NCI-H1048 (cell line): ENCODE measurements around the gene ST7.
A peak's percentile ranks its signal among the peaks of the same experiment; 100 is the strongest.
"Not testable (repeated sequence)": the region's sequence is repeated elsewhere in the genome, so short reads cannot be mapped to it uniquely, and the experiment has no call there.

Source experiments
- DNase-seq: peaks from one replicate; lab custom pipeline; 2025; lab: John Stamatoyannopoulos, UW

The ST7 gene

DNA sequence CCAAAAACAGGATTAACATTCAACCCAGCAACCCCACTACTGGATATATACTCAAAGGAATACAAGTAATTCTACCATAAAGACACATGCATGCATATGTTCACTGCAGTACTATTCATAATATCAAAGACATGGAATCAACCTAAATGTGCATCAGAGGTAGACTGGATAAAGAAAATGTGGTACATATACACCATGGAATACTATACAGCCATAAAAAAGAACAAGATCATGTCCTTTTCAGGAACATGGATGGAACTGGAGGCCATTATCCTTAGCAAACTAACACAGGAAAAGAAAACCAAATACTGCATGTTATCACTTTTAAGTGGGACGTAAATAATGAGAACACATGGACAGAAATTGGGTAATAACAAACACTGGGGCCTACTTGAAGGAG lies 77.5 kb downstream of the ST7 start:
- not testable (repeated sequence) for DNase-seq

DNA sequence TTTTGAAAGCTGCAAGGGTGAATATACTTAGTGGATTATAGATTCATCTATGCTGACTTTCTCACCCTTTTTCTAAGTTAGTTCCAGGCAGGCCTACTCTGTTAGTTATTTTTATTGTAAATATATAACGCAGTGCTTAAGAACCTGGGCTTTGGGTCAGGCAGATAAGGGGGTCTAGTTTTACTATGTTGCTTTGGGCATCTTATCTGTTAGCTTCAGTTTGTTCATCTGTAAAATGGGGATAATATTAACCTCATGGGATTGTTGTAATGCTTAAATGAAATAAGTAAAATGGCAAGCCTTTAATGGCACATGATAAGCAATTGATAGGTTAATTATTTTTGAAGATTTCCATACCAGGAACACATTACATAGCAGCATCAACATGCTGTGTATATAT lies 79.5 kb downstream of the ST7 start:
- DNase-seq = no peak

- DNase-seq = no peak
Measured at GRCh38 chr7:117034851-117035464, 81.7 kb downstream of the ST7 start.

- no peak for DNase-seq
Measured at GRCh38 chr7:117035465-117035862, 82.2 kb downstream of the ST7 start.

DNA sequence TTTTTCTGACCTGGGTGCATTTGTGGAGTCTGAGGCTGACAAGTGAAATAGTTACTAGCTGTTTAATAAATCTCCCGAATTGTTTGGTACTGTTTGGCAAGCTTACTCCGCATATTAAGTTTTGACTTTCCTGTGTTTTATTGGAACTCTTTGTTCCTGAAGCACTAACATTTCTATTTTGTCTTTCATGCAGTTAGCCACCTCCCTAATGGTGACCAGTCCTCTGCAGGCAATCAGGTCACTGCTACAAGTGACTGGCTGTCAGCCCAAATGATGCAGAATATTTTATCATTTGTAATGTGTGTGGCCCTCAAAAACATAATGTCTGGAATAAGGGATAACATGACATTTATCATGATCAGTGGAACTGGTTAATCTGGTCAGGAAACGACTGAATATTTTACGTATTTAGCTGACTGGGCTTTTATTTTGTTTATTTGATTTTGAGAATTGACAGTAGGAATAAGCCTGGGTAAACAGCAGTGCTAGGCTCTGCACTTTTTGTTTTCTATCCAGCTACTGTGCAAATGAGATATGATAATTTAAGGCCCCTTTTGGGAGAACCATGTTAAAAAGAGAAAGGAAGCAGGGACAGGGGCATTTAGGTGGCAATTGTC lies 82.9 kb downstream of the ST7 start:
- no peak for DNase-seq

DNA sequence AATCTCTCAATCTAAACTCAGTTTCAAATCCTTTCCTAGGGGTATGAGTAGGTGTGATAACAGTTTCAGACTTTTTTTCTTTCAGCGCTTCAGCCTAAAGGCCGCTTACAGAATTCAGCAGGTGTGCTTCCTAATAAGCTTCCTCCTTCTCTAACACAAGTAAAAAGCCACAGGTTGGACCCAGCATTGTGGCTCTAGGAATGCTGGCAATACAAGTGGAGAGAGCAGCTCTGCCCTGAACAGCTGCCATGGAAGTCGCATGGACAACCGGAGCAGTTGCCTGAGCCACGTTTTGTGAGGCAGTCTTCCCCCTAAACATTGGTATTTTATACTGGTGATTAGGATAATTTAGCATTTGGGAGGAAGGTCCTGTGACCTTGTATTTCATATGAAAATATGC lies 83.5 kb downstream of the ST7 start:
- DNase-seq = no peak

GRCh38 chr7:117038408-117038807 lies 85.1 kb downstream of the ST7 start:
- DNase-seq = no peak

DNA sequence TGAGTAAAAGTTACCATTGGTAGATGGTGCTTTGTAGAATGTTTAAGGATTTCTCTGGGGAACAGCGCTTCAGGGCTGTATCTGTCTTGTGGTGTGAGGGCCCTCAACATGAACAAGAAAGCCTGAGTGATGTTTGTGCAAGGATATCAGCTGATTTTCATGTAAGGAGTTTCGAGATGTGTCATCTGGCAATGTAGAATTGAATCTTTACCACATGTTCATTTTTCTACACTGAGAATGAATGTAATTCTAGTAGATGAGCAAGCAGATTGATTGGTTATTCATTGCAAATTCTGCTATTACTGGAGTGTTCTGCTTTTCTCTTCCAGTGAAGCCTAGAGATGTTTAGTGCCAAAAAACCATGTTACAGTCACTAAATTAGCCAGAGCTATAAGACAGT lies 87.7 kb downstream of the ST7 start:
- DNase-seq = no peak

DNA sequence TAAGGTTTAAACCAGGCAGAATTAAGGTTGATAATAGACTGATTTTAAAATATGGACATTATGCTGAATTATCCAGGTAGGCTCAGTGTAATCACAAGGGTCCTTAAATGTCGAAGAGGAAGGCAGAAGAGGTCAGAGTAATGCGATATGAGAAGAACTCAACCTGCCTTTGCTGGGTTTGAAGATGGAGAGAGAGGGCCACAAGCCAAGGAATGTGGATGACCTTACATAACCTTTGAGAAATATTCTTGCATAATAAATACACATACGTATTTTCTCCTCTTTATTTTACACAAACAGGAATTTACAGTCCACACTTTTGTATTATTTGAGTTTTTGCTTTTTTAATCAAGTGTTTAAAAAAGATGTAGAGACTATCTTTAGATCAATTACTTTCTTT lies 88.5 kb downstream of the ST7 start:
- DNase-seq = no peak

- DNase-seq = no peak
Measured at GRCh38 chr7:117043108-117043825, 90.0 kb downstream of the ST7 start.

- DNase-seq = no peak
Measured at GRCh38 chr7:117044664-117045063, 91.4 kb downstream of the ST7 start.

DNA sequence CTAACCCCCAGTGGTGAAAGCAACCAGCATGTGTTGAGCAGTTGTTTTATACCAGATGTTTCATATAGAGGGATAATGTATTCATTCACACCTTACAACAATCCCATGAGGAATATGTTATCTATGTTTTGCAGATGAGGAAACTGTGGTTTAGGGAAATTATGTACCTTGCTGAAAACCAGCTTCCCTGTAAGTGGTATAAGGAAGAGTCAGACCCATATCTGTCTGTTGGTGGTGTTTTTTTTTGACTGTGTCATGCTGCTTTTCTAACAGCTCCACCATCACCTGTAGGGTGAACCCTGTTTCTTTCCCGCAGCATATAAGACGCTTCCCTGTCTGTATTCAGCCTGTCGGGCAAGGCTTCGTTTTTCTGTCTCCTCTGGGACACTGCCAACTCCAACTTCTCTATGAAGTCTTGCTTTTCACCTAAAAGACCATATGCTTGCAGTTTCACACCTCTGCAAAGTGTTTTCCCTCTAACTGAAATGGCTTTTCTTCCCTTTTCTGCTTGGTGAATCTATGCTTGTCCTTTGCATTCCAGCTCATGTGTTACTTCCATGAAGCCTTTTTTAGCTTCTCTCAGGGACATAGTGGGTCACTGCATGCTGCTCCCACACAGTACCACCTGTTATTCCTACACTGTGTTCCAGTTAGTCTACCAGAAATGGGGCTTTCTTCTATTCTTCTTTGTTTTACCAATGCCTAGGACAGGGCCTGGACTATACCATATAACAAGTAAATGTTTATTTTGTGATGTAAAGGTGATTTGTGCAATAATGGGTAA lies 92.8 kb downstream of the ST7 start:
- DNase-seq = no peak

- DNase-seq = peak; percentile 23
Measured at GRCh38 chr7:117047496-117047895, 94.2 kb downstream of the ST7 start.

DNA sequence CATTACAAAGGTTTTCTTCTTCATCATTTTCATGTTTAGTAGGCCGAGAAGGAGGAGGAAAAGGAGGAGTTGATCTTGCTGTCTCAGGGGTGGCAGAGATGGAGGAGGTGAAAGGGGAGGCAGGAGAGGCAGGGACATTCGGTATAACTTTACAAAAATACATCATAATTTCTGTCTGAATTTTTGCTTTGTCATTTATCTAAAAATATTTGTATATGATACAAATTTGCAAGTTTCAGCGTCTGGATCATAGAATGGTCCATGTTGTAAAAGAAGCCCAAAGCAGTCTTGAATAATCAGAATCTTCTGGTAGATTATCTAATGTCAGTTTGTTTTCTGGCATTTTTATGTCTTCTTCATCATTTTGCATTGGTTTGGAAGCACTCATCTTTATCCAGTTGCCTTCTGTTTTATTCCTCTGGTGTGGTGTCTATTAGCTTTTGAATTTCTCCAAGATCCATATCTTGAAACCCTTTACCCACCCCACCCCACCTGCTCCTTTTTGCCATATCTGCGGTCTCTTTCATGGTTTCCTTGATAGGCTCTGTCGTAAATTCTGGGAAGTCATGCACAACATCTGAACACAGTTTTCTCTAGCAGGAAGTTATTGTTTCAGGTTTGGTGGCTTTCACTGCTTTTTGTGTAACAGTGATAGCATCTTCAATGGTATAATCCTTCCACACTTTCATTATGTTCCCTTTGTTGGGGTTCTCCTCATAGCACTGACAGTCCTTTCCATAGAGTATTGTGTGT lies 95.0 kb downstream of the ST7 start:
- no peak for DNase-seq

GRCh38 chr7:117048882-117049281 lies 95.6 kb downstream of the ST7 start:
- no peak for DNase-seq

- no peak for DNase-seq
Measured at GRCh38 chr7:117051808-117052207, 98.5 kb downstream of the ST7 start.

- DNase-seq = no peak
Measured at GRCh38 chr7:117053432-117053831, 100.1 kb downstream of the ST7 start.

DNA sequence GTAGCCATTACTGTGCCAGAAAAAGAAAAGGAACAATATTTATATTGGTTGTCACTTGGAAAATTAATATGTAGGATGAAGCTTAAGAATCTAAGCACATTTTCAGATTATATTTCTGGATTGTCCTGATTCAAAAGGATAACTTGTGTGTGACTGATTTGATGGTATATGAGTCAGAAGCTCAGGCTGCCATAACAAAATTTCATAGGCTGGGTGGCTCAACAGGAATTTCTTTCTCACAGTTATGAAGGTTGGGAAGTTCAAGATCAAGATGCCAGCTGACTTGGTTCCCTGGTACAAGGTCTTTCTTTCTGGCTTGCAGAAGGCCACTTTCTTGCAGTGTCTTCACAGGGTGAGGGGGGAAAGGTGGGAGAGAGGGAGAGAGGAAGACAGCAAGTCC lies 108.5 kb downstream of the ST7 start:
- no peak for DNase-seq

- DNase-seq = no peak
Measured at GRCh38 chr7:117062300-117062699, 109.0 kb downstream of the ST7 start.

DNA sequence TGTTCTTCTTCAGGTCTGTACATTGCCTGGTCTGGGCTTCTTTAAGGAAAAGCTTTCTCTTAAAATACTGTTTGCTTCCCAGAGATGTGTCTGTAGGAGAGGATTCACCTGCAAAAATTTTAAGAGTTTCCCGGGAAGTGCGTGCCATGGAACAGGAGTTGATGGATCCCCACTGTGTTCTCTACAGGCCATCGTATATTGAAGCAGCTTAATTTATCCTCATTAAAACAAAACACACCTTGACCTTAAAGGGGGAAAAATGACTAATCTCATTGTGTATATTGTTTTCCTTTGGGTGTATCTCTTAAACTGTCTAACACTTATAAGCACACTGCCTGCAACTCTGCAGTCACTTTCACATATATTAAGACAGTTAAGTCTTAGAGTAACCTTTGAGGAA lies 111.4 kb downstream of the ST7 start:
- DNase-seq = no peak

GRCh38 chr7:117065571-117066150 lies 112.4 kb downstream of the ST7 start:
- no peak for DNase-seq

DNA sequence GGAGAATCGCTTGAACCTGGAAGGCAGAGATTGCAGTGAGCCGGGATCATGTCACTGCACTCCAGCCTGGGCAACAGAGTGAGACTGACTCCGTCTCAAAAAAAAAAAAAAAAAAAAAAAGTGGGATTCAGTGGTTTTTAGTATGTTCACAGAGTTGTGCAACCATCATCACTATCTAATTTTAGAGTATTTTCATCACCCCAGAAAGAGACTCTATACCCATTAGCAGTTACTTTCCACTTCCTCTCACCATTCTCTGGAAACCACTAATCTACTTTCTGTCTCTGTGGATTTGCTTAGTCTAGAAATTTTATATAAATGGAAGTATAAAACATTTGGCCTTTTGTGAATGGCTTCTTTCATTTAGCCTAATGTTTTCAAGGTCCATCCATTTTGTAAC lies 113.4 kb downstream of the ST7 start:
- DNase-seq = no peak
